ENCODE measurements around the gene SNORC. TPM values are rescaled to one million over a fixed set of nuclear protein-coding genes. Genes with fewer than 3 reads are reported as not detected.

SNORC gene
- total RNA-seq, 6 experiments from 2014 or later = 2.0 to 14.5 (median 9.1) TPM

- Histone ChIP-seq H3K4me1 (peaks cover 0 to 8% (median 0%) of the 10 kb centered on the region in 4 donors), H3K27me3 (no peaks in the 10 kb centered on the region), H3K36me3 (peaks cover 0 to 51% (median 29%) of the 10 kb centered on the region in 4 donors), H3K27ac (no peak overlapping the region), H3K4me3 (no peak overlapping the region), H3K9me3 (no peaks in the 10 kb centered on the region)
- intact Hi-C loops (cut with DNase I) = no loop called here
- WGBS (ENCODE audit: insufficient coverage, low coverage, low lambda C conversion rate, missing lambda C conversion rate) = 74% methylated on average over 14 of the region's 14 CpGs
- TF ChIP-seq POLR2A (IDR thresholded peaks at IDR 0.05) (no peak), CTCF (IDR thresholded peaks at IDR 0.05) (no peak)
- ATAC-seq (no peak), DNase-seq (no peak)
These were observed 34.3 kb upstream of the SNORC start for GRCh38 chr2:232835687-232836208.

- DNase-seq (no peak), ATAC-seq (no peak)
- 100% methylated on average over 1 of the region's 4 CpGs for WGBS (ENCODE audit: insufficient coverage, low coverage, low lambda C conversion rate, missing lambda C conversion rate)
- TF ChIP-seq POLR2A (IDR thresholded peaks at IDR 0.05) (no peak), CTCF (IDR thresholded peaks at IDR 0.05) (no peak)
- no peak overlapping the region for H3K4me3 ChIP-seq
- H3K36me3 ChIP-seq = peaks cover 0 to 51% (median 27%) of the 10 kb centered on the region in 4 donors
- no peaks in the 10 kb centered on the region for H3K9me3 ChIP-seq
- H3K27me3 ChIP-seq = no peaks in the 10 kb centered on the region
- H3K27ac ChIP-seq = no peak overlapping the region
- H3K4me1 ChIP-seq = peaks cover 0 to 8% (median 0%) of the 10 kb centered on the region in 4 donors
- intact Hi-C loops (cut with DNase I) = no loop called here
These were observed 33.1 kb upstream of the SNORC start for GRCh38 chr2:232836934-232837333.

GRCh38 chr2:232838406-232838874, 31.6 kb upstream of the SNORC start:
- ATAC-seq = peak; percentile 35 to 81 (median 36)

GRCh38 chr2:232839411-232840079, 30.5 kb upstream of the SNORC start:
- no peak for TF ChIP-seq CTCF (IDR thresholded peaks at IDR 0.05)
- no peak for TF ChIP-seq POLR2A (IDR thresholded peaks at IDR 0.05)
- no peaks in the 10 kb centered on the region for H3K27me3 ChIP-seq
- ATAC-seq (peak; percentile 40 to 69 (median 56)), DNase-seq (peak in 2 of 3 donors; percentile 42 to 61)
- H3K4me1 ChIP-seq = peaks cover 0 to 8% (median 0%) of the 10 kb centered on the region in 4 donors
- no peak overlapping the region for H3K4me3 ChIP-seq
- 53% methylated on average over 9 of the region's 9 CpGs for WGBS (ENCODE audit: insufficient coverage, low coverage, low lambda C conversion rate, missing lambda C conversion rate)
- intact Hi-C loops (cut with DNase I) = no loop called here
- no peak overlapping the region for H3K27ac ChIP-seq
- peaks cover 0 to 40% (median 15%) of the 10 kb centered on the region in 4 donors for H3K36me3 ChIP-seq
- H3K9me3 ChIP-seq = no peaks in the 10 kb centered on the region

More at GRCh38 chr2:232838406-232838874, 31.6 kb upstream of the SNORC start:
- intact Hi-C loops (cut with DNase I) = no loop called here
- Histone ChIP-seq H3K4me1 (peaks cover 0 to 8% (median 0%) of the 10 kb centered on the region in 4 donors), H3K4me3 (no peak overlapping the region), H3K9me3 (no peaks in the 10 kb centered on the region), H3K36me3 (peaks cover 0 to 40% (median 20%) of the 10 kb centered on the region in 4 donors), H3K27me3 (no peaks in the 10 kb centered on the region), H3K27ac (no peak overlapping the region)
- TF ChIP-seq CTCF (IDR thresholded peaks at IDR 0.05) (no peak), POLR2A (IDR thresholded peaks at IDR 0.05) (no peak)
- DNase-seq = peak in 1 of 3 donors; percentile 34
- WGBS (ENCODE audit: insufficient coverage, low coverage, low lambda C conversion rate, missing lambda C conversion rate) = 48% methylated on average over 2 of the region's 2 CpGs

Measured in right lobe of liver (tissue), 6 donors.